SK-N-SH (cell line): ENCODE data around the gene USP51.
"Not testable (repeated sequence)": the region's sequence is repeated elsewhere in the genome, so short reads cannot be mapped to it uniquely, and the experiment has no call there.

Experiments
- JUND ChIP-seq: IDR thresholded peaks from 2 replicates; pipeline ENCODE4 v1.4.0; 2012
- TF ChIP-seq, protein P1 (sequence below): IDR thresholded peaks from 2 replicates; pipeline ENCODE4 v1.4.0; 2012; ENCODE audit warnings: low read depth, borderline replicate concordance

DNA sequence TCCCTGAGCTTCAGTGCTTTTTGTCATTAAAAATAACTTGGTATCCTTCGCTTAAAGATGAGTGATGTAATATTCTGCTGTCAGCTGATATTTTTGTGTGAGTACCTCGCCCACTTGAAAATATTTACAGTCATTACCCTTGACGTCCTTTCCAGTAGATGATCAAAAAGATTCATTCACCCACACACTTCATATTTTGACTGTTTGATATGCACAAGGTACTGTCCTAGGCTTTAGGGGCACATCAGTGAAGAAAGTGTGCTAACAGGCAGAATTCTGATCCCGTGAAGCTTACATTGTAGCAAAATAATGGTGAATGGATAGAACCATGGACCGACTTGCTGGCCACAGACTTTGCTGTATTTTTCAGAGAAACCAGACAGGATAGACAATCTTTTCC lies 18.1 kb upstream of the USP51 start:
- not testable (repeated sequence) for TF ChIP-seq JUND
- TF ChIP-seq, protein P1, sequence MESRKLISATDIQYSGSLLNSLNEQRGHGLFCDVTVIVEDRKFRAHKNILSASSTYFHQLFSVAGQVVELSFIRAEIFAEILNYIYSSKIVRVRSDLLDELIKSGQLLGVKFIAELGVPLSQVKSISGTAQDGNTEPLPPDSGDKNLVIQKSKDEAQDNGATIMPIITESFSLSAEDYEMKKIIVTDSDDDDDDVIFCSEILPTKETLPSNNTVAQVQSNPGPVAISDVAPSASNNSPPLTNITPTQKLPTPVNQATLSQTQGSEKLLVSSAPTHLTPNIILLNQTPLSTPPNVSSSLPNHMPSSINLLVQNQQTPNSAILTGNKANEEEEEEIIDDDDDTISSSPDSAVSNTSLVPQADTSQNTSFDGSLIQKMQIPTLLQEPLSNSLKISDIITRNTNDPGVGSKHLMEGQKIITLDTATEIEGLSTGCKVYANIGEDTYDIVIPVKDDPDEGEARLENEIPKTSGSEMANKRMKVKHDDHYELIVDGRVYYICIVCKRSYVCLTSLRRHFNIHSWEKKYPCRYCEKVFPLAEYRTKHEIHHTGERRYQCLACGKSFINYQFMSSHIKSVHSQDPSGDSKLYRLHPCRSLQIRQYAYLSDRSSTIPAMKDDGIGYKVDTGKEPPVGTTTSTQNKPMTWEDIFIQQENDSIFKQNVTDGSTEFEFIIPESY: not testable (repeated sequence)
